Measurements from ENCODE around the gene PSAP. TPM values are rescaled to one million over a fixed set of nuclear protein-coding genes. Genes with fewer than 3 reads are reported as not detected.

The PSAP gene
- total and polyA plus RNA-seq, 8 donors: 225 to 781 (median 358) TPM

DNA sequence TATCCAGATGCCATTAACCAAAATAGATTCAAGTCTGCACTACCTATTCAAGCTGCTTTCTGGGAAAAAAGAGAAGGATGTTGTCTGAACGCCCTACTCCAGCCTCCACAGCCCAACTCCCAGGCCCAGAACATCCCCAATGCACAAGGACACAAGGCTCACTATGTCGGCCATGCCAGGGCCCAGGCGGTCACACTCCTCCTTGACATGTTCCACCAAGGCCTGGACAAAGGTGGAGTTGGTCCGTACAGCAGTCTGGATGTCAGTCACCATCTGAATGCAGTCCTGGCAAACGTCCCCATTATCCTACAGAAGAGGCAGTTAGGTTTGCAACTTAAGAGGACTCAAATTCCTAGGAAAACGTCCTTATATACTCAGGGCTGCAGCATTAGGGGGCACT lies 23.2 kb downstream of the PSAP start:
- FAIRE-seq (no peak), ATAC-seq (no peak), DNase-seq (no peak)
- Histone ChIP-seq H3K27ac (no peak overlapping the region), H3K4me1 (no peaks in the 10 kb centered on the region), H3K36me3 (peaks cover 13 to 96% (median 51%) of the 10 kb centered on the region in 3 donors), H3K4me3 (no peak overlapping the region), H3K27me3 (no peaks in the 10 kb centered on the region), H3K9me3 (no peaks in the 10 kb centered on the region)
- intact Hi-C loops (cut with DNase I): no loop called here
- TF ChIP-seq, protein P1, sequence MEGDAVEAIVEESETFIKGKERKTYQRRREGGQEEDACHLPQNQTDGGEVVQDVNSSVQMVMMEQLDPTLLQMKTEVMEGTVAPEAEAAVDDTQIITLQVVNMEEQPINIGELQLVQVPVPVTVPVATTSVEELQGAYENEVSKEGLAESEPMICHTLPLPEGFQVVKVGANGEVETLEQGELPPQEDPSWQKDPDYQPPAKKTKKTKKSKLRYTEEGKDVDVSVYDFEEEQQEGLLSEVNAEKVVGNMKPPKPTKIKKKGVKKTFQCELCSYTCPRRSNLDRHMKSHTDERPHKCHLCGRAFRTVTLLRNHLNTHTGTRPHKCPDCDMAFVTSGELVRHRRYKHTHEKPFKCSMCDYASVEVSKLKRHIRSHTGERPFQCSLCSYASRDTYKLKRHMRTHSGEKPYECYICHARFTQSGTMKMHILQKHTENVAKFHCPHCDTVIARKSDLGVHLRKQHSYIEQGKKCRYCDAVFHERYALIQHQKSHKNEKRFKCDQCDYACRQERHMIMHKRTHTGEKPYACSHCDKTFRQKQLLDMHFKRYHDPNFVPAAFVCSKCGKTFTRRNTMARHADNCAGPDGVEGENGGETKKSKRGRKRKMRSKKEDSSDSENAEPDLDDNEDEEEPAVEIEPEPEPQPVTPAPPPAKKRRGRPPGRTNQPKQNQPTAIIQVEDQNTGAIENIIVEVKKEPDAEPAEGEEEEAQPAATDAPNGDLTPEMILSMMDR (IDR thresholded peaks at IDR 0.05): no peak
- WGBS, 2 donors: 69 to 74% methylated on average over 6 of the region's 6 CpGs

DNA sequence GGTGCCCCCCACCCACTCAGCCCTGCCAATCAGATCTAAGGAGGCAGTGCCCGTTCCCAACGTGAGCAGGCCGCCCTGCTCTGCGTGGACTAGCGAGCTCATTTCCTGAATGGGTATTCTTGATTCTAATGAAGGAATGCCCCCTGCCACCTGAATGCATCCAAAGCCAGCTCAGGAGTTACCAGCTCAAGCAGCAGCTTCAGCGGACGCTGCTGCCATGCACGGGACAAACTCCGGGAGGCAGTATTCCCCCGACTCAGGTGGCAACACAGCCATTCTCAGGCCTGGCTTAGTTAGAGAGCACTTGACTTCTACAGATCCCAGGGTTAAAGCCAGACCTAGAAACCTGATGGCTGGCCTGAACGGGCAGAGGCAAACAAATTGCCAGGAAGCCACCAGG lies 25.8 kb downstream of the PSAP start:
- no peak for ATAC-seq
- Histone ChIP-seq H3K27ac (no peak overlapping the region), H3K36me3 (peaks cover 13 to 98% (median 56%) of the 10 kb centered on the region in 3 donors), H3K4me3 (no peak overlapping the region), H3K9me3 (no peaks in the 10 kb centered on the region), H3K27me3 (no peaks in the 10 kb centered on the region), H3K4me1 (no peaks in the 10 kb centered on the region)
- TF ChIP-seq, protein P1 (IDR thresholded peaks at IDR 0.05): no peak
- DNase-seq: no peak
- 83 to 85% methylated on average over 11 of the region's 11 CpGs for WGBS, 2 donors
- FAIRE-seq: no peak
- intact Hi-C loops (cut with DNase I): no loop called here

DNA sequence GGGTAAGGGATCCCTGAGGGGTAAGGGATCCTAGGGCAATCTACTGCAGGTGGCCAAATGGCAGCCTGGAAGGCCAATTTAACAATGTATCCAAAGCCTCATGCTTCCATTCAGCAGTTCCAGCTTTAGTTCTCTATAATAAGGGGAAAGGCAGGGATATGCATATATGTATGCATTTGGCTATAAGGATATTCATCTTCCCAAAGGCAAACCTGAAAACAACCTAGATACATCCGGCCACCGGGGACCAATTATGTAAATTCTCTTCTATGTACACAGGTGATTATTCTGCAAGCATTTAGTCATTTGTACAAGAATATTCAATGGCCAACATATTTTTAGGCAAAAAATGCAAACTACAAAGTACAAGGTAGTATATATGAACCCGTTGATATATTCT lies 26.7 kb downstream of the PSAP start:
- WGBS, 2 donors: 88 to 91% methylated on average over 3 of the region's 3 CpGs
- Histone ChIP-seq H3K9me3 (no peaks in the 10 kb centered on the region), H3K4me3 (no peak overlapping the region), H3K27me3 (no peaks in the 10 kb centered on the region), H3K27ac (no peak overlapping the region), H3K36me3 (peaks cover 21 to 98% (median 58%) of the 10 kb centered on the region in 3 donors), H3K4me1 (no peaks in the 10 kb centered on the region)
- DNase-seq (no peak), FAIRE-seq (no peak), ATAC-seq (no peak)
- intact Hi-C loops (cut with DNase I): no loop called here
- TF ChIP-seq, protein P1 (IDR thresholded peaks at IDR 0.05): no peak

DNA sequence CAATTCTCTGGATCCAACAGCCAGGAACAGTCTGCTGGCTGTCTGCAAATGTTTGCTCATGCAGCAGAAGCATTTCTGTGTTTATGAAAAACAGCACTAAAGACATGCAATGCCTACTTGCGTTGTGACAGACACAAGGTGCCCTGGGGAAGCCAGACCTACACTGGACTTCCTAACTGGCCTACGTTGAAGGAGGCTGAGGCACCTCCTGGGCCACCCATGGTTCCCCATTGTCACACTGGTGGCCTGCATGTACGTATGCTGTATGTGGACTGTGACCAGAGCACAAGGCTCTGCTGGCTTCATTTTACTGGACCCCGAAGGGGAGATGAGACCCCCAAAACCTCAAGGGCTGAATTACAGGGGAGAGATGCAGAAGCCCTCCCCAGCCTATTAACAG lies 27.7 kb downstream of the PSAP start:
- Histone ChIP-seq H3K27ac (no peak overlapping the region), H3K4me1 (no peaks in the 10 kb centered on the region), H3K4me3 (no peak overlapping the region), H3K36me3 (peaks cover 29 to 98% (median 52%) of the 10 kb centered on the region in 3 donors), H3K9me3 (no peaks in the 10 kb centered on the region), H3K27me3 (no peaks in the 10 kb centered on the region)
- TF ChIP-seq, protein P1 (IDR thresholded peaks at IDR 0.05): no peak
- 86 to 87% methylated on average over 4 of the region's 4 CpGs for WGBS, 2 donors
- ATAC-seq (no peak), DNase-seq (no peak), FAIRE-seq (no peak)
- intact Hi-C loops (cut with DNase I): no loop called here

DNA sequence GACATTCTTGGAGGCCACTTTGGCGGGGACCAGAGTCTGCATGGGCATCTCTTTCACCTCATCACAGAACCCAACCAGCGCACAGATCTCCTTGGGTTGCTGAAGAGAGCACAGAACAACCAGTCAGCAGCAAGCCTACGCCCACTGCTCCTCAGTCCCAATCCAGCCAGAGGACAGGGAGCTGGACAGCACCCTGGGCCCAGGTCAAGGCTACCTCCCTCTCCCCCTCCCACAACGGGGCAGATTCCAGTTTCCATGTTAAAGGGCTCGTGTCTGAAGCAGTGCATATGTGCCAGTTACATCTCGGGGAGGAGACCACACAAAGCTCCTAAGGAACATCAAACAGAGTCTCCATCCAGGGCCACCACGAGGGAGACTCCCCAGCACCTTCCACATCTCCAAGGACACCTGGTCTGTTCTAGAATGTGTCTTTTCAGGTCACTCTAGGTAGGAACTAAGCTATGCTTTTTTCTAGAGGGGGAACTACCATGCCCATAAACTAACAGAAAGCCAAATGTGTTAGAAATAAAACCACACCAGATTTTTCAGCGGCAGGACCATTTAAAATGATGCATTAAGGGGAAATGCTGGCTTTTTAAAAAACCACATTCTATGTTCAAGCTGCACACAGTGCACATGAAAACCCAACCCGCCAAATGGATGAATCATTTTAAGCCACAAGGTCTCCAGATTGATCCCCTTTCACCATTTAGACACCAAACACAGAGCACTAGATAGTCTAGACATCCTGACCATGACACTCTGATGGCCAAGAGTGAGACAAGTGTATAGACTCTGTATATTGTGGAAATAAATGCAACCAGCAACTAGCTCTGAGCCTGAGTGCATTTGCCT lies 28.9 kb downstream of the PSAP start:
- no peak overlapping the region for H3K27ac ChIP-seq
- no peak for DNase-seq
- peaks cover 25 to 98% (median 54%) of the 10 kb centered on the region in 3 donors for H3K36me3 ChIP-seq
- H3K4me3 ChIP-seq: no peak overlapping the region
- H3K4me1 ChIP-seq: no peaks in the 10 kb centered on the region
- 77 to 80% methylated on average over 9 of the region's 9 CpGs for WGBS, 2 donors
- H3K9me3 ChIP-seq: no peaks in the 10 kb centered on the region
- no peak for ATAC-seq
- TF ChIP-seq, protein P1 (IDR thresholded peaks at IDR 0.05): no peak
- FAIRE-seq: no peak
- intact Hi-C loops (cut with DNase I): no loop called here
- H3K27me3 ChIP-seq: no peaks in the 10 kb centered on the region

Measured in pancreas (tissue), 10 donors.